GM21423 (cell line): ENCODE data around the gene FRMD8.

Experiments used
- ATAC-seq: cut with Tn5 transposase; IDR thresholded peaks from one replicate; pipeline ENCODE4 v1.9.1; 2021; ENCODE audit warnings: mild to moderate bottlenecking, moderate library complexity; ENCODE audit not compliant: unreplicated experiment

FRMD8 gene, protein sequence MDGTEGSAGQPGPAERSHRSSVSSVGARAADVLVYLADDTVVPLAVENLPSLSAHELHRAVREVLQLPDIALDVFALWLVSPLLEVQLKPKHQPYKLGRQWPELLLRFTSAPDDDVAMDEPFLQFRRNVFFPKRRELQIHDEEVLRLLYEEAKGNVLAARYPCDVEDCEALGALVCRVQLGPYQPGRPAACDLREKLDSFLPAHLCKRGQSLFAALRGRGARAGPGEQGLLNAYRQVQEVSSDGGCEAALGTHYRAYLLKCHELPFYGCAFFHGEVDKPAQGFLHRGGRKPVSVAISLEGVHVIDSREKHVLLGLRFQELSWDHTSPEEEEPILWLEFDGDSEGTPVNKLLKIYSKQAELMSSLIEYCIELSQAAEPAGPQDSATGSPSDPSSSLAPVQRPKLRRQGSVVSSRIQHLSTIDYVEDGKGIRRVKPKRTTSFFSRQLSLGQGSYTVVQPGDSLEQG

DNA sequence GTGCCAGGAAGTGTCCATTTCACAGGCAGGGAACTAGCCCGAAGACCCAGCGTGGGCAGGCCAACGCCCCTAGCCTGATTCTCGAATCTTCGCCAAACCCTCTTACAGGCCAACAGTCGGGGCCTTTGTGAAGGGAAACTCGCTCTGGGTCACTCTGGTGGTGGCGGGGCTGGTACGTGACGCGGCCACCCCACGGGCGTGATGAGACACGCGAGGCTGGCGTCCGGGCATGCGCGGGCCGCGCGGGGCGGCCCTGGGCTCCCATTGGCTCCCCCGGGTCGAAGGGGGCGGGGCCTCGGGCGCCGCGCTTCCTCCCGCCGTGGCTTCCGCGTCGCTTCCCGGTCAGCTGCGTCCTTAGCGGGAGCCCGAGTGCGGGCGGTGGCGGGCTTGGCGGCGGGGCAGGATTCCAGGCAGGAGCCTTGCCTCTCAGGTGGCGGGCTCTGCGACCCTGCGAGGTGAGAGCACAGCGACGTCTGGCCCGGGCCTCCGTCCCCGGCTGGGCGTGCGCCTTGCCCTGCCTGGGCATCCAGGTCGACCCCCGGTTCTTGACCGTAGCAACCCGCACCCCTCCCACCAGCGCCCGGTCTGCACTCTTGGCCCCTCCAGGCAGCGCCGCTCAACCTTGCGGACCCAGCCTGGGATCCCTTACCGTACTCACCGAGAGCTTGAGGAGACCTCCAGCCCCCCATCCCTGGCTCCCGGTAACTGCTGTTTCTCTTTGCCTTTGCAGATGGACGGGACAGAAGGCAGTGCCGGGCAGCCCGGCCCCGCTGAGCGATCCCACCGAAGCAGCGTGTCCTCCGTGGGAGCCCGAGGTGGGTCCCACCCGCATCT, at the start of gene FRMD8:
FRMD8 (plus strand) TSS at position 331 of the 834 bp plus-strand sequence; CDS start at position 731, 400 bp downstream.
- ATAC-seq = peak; percentile 34

DNA sequence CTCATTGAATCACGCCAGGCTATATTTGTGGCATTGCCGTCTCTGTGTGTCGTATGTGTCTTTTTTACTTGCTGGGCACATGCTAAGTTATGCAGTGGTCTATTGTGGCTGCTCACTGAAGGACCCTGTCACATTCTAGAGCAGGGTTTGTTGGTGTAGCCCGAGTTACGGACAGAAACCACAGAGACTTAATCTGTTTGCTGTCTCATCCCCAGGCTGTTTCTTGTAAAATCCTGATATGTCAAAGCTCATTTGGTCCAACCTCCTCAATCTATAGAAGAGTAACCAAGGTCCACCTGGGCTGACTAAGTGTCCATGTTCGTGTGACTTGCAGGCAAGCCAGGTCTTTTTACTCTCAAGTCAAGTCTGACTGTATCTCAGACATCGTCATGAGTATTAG, 47.8 kb upstream of the FRMD8 start:
- no peak for ATAC-seq

DNA sequence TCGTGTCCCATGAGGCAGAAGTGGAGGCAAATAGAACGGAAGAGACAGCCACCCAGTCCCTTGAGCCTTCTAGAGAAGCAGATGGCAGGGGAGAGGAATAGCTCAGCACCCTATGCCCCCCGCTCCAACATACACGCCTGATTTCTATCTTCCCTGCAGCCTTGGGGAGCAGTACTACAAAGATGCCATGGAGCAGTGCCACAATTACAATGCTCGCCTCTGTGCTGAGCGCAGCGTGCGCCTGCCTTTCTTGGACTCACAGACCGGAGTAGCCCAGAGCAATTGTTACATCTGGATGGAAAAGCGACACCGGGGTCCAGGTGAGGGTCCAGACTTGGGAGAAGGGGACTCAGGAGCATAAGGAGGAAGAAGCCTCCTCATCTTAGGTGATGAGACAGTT, 46.2 kb upstream of the FRMD8 start:
- no peak for ATAC-seq

DNA sequence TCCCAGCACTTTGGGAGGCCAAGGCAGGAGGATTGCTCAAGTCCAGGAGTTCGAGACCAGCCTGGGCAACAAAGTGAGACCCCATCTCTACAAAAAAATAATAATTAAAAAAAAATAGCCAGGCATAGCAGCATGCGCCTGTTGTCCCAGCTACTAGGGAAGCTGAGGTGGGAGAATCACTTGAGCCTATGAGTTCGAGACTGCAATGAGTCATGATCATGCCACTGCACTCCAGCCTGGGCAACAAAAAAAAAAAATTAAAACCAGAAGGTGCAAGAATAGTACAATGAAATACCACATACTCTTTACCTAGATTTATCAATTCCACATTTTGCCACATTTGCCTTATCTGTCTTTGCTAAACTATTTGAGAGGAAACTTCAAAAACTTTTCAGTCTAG, 44.6 kb upstream of the FRMD8 start:
- ATAC-seq = no peak

DNA sequence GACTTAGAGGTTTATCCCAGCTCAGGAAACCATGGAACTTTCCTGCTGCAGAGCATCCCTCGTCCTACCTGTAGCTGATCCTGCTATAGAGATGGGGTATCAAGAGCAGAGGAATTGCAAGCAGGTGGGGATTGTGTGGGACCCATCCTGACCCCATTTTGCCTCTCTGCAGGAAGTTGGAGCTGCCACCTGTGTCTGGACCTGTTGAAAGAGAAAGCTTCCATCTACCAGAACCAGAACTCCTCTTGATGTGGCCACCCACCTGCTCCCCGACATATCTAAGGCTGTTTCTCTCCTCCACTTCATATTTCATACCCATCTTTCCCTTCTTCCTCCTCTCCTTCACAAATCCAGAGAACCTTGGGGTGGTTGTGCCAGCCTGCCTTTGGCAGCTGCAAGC, 34.9 kb upstream of the FRMD8 start:
- no peak for ATAC-seq

DNA sequence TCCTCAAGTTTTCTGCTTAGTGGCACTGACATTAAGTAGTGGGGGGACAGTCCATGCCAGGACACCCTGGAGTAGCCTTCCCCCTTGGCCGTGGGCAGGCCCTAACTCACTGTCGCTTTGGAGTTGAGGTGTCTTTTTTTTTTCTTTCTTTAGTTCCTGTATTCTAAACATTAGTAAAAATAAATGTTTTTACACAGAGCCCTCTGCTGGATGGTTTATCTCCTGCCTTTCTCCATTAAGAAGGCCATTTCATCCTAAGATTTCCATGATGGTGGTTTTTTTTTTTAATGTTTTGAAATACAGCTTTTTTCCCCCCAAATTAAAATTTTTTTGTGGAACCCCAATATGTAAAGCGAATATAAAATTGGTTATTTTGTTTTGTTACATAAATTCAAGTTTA, 33.7 kb upstream of the FRMD8 start:
- no peak for ATAC-seq

DNA sequence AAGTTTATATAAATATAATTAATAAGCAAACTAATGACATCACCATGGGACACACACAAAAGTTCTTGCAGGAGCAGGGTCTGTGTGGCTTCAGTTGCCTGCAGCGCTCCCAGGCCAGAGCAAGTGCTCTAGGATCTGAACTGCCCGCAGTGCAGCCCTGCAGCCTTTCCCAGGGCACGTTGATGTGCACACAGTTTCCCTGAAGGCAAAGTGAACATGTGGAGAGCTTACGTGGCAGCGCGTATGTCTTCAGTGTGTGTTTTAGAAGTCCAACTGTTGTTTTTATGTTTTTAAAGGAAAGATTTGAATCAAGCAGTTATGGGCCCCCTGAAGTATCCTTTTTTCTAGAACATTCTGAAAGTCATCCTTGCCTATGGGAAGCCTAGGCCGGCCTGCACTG, 33.1 kb upstream of the FRMD8 start:
- no peak for ATAC-seq

DNA sequence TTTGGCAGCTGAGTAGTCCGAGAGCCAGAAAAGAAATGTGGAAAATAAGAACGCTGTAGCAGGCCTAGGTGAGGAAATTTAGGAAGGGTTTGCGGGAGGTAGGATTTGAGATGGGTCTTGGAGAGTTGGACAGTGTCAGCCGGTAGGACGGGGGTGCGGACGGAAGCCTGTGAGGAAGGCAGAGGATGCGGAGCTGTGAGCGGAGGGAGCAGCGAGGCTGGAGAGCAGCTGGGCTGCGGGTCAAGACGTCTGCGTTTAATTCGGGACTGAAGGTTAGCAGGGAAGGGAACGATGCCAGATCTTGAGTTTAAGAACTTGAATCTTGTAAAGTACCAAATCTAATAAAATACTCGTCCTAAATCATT, 32.6 kb upstream of the FRMD8 start:
- ATAC-seq = no peak

DNA sequence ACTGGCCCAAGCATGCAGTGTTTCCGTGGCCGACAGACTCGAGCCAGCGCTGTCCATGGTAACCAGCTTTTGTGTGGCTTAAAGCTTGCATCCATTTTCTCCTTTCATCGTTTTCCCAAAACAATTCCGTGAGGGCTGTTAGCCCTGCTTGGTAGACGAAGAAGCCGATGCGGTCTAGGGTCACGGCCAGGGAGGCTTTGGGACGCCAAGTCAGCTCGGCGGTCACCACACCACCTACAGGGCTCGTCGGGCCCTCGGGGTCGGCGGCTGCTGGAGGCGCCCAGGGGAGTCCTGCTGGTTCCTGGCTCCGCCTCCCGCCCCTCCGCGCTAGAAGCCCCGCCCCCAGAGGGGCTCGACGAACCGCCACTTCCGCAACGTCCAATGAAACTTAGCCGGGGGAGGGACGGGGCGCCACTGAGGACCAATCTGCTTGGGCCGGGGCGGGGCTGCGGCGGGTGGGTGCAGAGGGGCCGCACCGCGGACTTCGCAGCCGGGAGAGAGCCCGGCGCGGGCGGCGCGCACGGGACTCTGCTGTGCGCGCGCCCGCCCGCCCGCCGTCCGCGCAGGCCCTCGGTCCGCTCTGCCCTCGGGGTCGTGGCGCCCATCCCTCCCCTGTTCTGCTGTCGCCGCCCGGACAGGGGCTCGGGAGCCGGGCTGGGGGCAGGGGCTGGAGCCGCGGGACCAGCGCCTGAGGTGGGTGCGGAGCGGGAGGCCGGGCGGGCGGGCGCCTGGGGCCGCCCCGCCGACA, 32.0 kb upstream of the FRMD8 start, which contains the start of gene TIGD3:
TIGD3 (plus strand) TSS at position 487 of the 748 bp plus-strand sequence. CDS start 1,058 bp downstream, outside the sequence.
- ATAC-seq = peak; percentile 83

DNA sequence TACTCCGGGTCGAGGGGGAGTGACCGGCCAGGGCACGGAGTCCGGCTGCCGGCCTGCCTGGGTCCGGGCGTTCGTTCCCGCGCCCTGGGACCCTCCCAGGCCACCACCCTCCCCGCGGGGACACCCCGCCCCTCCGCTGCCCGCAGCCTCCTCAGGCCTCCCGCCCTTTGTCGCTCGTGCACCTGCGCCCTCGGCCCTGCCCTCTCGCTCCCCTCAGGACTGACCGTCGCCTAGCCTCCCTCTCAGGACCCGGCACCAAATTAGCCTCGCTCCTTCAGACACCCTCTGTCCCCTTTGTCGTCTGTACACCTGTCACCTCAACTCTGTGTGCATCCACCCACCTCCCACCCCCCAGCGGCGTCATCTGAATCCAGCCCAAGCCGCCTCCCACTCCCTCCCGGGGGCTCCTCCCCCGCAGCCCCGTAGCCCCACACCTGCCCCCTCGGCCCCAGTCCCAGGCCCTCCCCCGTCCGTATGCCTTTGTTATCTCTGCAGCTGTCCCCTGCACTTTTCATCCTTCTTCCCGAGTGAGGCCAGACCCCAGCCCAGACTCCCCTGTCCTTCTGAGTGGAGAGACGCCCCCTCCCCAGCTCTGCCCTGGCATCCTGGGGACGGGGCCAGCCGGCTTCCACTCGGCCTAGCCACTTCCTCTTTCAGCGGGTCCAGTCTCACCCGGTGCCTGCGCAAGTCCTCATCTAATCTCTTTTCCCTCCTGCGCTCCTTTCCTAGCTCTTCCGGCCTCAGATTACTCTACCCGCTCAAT, 31.2 kb upstream of the FRMD8 start:
- peak; percentile 34 for ATAC-seq

DNA sequence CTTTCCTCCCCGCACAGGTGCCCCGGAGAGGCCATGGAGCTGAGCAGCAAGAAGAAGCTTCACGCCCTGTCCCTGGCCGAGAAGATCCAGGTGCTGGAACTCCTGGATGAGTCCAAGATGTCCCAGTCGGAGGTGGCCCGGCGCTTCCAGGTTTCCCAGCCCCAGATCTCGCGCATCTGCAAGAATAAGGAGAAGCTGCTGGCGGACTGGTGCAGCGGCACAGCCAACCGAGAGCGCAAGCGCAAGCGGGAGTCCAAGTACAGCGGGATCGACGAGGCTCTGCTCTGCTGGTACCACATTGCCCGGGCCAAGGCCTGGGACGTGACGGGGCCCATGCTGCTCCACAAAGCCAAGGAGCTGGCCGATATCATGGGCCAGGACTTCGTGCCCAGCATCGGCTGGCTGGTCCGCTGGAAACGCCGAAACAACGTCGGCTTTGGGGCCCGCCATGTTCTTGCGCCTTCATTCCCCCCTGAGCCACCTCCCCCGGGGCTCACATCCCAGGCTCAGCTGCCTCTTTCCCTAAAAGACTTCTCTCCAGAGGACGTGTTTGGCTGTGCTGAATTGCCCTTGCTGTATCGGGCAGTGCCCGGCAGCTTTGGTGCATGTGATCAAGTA, 30.6 kb upstream of the FRMD8 start:
- no peak for ATAC-seq

DNA sequence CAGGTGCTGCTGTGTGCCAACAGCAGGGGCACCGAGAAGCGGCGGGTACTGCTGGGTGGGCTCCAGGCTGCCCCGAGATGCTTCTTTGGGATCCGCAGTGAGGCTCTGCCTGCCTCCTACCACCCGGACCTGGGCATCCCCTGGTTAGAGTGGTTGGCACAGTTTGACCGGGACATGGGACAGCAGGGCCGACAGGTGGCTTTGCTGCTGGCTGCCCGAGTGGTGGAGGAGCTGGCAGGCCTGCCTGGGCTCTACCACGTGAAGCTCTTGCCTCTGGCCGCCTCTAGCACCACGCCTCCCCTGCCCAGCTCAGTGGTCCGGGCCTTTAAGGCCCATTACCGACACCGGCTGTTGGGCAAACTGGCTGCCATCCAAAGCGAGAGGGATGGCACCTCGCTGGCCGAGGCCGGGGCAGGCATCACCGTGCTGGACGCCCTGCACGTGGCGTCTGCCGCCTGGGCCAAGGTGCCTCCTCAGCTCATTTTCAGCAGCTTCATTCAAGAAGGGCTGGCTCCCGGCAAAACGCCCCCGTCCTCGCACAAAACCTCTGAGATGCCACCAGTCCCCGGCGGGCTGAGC, 30.0 kb upstream of the FRMD8 start:
- ATAC-seq = no peak

DNA sequence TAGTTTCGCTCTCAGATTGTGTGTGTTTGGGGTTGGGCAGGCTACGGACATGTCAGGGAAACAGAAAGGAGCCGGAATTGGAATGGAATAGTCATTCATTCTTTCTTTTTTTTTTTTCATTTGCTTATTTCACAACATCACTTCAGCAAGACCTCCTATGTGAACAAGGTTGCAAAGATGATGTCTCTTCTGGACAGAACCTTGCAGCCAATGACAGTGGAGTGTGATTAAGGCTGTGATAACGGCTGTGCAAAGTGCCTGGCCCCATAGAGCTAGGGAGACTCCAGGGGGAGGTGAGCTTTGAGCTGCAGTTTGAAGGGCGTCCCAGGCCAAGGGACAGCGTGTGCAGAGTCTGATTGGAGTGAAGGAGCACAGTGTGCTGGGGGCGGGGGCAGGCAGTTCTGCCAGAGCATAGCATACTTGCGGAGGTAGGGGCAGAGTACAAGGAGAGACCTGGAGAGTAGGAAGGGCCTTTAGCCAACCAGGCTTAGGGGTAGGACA, 28.5 kb upstream of the FRMD8 start:
- no peak for ATAC-seq

DNA sequence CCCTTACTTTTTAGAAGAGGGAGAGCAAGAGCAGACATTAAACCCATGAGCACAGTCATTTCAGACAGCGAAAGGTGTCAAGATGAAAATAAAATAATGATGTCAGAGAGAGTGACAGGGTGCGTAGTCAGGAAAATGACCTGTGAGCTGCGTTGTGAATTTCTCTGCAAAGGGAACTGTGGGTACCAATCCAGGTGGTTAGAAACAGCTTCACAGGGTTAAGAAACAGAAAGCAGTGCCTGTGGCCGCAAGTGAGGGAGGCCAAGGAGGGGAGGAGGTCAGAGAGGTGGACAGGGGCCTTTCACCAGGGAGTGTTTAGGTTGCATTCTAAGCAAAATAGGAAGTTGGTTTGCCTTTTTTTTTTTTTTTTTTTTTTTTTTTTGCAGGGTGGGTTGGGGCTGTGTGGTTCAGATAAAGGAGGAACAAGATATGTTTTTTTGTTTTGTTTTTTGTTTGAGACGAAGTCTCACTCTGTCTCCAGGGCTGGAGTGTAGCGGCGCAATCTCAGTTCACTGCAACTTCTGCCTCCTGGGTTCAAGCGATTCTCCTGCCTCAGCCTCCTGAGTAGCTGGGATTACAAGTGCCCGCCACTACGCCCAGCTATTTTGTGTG, 24.0 kb upstream of the FRMD8 start:
- ATAC-seq = peak; percentile 79

DNA sequence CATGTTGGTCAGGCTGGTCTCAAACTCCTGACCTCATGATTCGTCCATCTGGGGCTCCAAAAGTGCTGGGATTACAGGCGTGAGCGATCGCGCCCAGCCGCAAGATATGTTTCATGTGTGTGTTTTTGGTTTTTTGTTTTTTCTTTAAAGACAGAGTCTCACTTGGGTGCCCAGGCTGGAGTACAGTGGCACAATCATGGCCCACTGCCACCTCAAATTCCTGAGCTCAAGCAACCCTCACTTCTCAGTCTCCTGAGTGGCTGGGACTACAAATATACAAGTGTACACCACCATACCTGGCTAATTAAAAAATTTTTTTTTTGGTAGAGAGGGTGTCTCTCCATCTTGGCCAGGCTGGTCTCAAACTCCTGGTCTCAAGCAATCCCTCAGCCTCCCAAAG, 23.5 kb upstream of the FRMD8 start:
- ATAC-seq = no peak

DNA sequence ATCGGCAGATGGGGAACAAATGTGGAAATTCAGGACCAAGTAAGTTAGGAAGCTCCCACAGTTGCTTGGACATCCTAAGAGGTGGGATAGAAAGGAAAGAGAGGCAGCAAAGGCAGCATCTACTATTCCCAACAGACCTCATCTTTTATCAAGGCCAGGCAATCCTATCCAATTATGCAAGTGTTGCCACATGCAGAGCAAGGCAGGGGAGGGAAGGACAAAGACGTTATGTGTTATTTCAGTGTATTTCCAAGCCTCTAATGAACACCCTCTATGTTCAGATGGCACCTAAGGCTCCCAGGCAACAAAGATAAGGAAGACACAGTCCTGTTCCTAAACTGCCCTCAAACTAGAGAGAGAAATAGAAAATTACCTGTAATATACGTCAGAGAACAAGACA, 22.7 kb upstream of the FRMD8 start:
- ATAC-seq = no peak

DNA sequence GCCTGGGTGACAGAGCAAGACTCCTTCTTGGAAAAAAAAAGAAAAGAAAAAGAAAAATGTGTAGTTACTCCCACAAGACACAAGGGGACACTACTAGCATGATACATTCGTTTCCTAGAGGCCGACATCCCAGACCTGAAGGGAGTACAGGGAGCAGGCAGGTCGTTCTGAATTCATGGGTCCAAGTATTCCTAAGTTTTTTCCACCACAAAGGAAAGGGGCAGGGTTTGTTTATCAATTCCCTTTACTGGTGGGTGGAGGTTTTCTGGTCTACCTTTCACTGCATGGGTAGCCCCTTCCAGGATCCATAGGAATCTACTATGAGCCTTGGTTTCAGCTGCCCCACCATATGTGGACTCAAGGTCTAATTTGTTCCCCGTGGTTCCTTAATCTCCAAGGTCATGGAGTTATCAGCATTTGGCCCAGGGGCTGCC, 20.1 kb upstream of the FRMD8 start:
- ATAC-seq = no peak

DNA sequence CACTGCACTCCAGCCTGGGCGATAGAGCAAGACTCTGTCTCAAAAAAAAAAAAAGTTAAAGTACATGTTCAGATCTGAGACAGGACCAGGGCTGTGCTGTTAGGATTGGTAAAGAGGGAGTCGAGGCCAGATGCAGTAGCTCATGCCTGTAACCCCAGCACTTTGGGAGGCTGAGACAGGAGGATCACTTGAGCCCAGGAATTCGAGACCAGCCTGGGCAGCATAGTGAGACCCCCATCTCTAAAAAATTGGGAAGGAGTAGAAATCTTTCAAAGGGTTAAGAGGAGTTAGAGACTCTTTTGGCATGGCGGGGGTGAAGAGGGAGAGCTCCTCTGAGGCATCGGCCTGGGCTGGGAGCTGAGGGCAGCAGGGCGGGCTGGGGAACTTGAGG, 15.8 kb upstream of the FRMD8 start:
- ATAC-seq = no peak
